NOMO-1 treated with DMSO at 0.1 percent for 48 hours (cell line): ENCODE measurements around the gene CCDC127.
"Not testable (repeated sequence)": the region's sequence is repeated elsewhere in the genome, so short reads cannot be mapped to it uniquely, and the experiment has no call there.

Experiments
- DNase-seq: peaks from one replicate; lab custom pipeline; 2025; ENCODE audit not compliant: unreplicated experiment; lab: John Stamatoyannopoulos, UW

Gene CCDC127

DNA sequence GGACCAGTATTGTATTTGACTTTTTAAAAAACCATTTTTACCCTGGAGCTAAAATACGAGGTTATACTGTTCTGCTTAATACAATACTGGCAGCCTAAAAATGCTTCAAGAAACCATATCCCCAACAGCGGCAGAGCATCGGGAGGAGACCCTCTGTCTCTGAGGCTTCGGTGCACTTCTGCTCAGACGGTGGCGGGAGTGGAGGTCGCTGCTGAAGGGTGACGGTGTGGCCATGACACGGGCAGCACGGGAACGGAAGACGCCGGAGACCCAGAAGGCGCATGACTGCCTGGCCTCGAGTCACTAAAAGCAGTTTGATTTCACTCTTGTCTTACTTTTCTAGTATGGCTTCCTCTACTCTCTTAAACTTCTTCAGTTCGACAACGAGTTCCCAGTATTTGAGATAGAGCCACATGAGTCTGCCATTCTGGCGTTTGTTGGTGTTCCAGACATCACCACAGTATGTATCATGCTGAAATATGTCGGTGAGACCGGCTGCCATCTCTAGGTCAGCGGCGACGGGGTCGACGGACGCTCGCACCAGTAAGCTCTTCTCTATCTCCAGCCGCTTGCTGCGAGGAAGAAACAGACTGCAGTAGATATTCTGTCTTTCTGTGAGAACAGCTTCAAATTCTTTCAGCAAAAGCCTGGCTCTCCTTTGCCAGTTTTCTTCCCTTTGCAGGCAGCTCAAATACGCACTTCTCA is 12.8 kb downstream of the CCDC127 start:
- no peak for DNase-seq

DNA sequence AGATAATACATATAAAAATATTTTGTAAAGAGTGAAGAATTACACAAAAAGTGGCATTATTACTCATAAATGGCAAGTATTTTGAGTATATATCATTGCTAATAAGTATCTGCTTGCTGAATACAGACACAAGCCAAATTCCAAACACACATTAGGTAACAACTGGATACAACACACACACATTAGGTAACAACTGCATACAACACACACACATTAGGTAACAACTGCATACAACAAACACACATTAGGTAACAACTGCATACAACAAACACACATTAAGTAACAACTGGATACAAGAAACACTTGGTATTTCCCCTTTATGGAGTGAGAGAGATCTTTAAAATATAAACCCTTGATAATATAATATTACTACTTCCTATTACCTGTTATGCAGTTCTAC is 13.5 kb downstream of the CCDC127 start:
- DNase-seq, result no peak

DNA sequence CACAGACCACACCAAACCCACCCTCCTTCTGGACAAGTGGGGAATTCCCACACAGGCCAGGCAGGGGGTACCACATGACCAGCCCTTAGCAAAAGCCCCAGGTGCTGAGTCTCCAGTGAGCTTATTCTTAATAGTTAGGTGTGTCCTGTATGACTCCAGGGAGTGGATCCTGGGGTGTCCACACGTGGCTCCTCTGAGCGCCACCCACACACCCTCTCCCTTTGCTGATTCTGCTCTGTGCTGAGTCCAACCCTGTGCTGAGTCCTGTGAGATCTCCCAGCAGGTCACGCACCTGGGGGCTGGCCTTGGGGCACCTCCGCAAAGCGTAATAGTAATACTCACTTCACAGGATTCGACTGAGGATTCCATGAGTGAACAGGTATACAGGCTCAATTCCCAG is 14.0 kb downstream of the CCDC127 start:
- no peak for DNase-seq

DNA sequence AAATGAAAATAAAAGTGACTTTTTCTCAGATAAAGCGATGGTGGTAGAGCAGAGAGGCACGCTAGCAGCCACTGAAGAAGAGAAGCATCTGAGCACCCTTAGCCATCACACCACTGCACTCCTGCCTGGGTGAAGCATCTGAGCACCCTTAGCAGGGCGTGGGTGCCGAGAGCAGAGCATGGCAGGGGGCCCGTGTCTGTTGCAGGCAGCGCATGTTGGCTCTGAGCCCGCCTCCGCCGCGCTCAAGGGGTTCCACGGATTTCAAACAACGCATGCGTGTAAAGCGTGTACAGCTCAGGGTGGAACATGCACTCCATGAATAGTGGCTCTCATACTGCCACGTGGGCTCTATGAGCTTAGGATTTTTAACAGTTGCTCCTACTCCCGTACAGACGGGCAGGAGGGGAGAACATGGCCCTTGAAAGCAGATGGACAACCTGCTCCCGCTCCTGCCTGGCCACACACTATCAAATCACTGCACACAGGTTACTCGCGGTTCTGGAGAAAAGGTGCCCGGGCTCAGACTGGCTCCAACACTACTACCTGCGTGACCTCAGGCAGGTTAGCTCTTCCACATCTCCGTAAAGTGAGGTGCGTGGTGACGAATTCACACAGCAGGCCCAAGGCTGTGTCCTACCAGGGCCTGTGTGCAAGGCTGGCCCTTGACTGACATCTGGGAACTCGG is 14.6 kb downstream of the CCDC127 start:
- no peak for DNase-seq

DNA sequence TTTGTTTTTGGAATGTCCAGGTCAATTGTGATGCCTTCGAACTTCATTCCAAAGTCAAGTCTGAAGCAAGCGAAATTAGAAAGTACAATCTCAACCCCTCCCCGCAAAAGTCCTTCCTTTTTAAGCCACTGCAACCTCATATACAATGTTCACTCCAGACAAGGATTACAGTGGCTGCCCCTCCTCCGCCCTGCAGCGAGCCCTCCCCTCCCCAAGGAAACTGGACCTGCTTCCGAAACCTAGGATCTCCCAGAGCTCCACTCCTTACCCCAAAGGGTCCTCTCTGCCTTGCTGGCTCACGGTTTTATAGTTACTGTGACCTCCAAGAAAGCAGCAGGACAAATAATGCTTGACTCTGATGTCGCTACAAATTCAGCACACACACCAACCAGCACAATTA is 16.3 kb downstream of the CCDC127 start:
- DNase-seq, result no peak

DNA sequence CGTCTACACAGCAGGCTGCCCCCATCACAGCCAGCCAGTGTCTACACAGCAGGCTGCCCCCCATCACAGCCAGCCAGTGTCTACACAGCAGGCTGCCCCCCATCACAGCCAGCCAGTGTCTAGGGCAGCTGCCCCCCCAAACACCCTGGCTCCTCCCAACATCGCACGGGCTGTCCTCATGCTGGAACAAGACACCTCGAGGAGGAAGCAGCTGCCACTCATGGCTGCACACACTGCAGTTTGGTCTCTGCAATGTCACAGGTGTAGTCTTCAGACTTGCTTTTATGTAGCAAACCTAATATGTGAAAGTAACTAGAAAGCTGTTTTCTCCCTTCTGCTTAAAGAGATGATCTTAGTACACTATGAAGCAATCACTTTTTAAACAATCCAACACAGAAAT is 17.0 kb downstream of the CCDC127 start:
- no peak for DNase-seq

DNA sequence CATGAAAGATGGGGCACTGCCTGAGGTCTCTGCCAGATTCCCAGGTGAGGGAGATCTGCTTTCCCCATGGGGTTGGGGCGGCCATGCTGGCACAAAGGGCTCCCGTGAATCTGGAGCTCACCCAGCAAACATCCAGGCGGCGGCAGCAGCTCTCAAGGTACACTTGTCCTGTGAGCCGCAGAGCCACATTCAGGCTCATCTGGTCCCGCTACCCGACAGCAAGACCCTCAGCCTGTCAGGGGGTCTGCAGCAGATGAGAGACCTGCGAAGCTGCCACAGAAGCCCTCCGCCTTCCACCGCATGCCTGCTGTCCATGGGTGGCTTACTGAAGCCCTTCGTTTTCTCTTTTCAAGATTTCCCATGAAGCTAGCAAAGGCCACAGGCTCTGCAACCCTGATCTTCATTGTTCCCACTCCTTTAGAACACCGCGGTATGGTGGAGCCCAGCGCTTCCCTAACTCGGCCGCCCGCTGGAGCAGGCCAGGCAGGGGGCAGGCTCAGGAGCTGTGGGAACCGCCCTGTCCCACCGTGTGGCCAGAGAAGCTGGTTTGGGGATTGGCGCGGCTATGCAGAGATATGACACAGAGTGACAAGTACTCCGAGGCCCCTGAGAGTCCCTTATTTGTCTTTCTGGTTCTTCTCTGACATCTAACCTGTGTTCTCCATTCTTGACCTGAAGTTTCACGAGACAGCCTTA is 17.9 kb downstream of the CCDC127 start:
- DNase-seq, result no peak

DNA sequence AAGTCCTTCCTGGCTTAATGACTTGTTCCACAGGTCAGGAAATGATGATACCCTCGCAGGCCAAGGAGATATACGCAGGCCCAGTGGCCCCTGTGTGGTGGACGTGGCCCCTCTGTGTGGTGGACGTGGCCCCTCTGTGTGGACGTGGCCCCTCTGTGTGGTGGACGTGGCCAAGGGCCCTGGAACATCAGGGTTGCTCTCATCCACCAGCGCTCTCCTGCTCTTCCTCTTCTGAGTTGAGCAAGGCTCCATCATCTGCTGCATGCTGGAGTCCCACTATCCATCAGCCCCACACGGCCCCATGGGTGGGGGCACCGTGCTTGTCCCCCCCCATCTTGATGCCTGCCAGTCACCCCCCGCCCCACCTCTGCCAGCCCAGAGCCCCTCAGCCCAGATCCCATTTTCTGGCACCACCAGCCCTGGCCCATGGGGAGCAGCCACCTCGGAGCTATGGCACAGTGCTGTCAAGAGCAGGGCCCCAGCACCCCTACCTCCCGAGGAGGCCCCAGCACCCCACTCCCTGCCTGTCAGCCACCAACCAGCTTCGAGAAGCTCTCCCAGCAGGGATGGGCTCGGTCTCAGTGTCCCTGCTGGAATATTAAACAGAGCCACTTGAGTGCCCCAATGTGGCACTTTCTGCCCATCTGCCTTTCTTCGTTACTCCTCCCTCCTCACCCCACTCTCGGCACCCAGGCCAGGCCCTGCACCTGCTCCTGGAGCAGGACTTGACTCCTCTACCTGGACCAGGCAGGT is 18.6 kb downstream of the CCDC127 start:
- DNase-seq, result no peak

DNA sequence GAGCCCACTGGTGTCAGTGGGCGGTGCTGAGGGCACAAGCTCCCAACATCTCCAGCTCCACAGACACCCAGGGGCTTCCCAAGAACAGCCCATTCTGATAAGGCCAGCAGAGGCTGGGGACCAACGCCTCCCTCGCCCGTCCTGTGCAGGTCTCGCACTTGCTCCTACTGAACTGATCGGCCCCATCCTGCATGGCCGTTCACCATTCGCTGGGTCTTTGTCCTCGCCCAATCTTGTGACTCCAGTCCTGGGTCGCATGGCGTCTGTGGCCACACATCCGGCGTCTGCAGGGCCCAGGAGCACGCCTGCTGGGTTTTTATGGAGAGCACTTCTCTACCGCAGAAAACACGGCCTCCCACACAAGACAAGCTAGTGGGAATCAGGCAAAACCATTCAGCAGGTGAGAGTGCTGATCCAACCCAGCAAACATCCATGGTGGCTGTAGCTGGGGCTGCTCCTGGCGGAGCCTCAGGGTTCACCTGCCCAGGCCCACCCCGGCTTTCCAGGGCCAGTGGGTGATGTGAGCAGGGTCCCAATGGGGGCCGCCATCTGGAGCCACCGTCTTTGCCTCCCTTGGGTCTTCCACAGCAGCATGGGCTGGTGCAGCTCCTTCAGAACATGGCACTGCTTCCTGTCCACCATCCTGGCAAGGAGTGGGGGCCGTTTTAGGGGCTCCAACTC is 19.3 kb downstream of the CCDC127 start:
- no peak for DNase-seq

DNA sequence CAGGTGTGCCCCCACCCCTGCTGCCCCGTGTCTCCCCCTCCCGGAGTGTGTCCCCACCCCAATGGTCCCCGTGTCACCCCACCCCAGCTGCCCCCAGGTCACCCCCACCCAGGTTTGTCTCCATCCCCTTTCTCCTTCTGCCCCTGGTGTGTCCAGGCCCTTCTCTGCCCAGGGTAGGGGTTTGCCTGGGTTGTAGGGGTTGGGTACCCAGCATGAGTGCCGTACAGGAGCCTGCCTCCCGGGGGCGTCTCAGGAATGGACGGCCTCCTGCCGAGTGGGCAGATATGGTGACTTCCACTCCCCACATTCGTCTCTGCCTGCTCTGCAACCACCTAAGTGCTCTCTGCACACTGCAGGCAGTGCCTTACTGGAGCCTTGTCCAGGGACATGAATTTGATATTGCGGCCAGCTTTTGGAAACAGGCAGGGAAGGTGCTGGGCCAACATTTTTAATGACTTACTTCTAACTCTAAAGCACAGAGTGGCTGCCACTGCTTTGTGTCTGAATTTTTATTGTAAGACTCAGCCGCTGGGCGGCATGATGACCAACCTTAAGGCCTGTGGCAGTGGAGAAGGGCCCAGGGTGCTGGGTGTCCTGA is 20.0 kb downstream of the CCDC127 start:
- DNase-seq, result no peak

DNA sequence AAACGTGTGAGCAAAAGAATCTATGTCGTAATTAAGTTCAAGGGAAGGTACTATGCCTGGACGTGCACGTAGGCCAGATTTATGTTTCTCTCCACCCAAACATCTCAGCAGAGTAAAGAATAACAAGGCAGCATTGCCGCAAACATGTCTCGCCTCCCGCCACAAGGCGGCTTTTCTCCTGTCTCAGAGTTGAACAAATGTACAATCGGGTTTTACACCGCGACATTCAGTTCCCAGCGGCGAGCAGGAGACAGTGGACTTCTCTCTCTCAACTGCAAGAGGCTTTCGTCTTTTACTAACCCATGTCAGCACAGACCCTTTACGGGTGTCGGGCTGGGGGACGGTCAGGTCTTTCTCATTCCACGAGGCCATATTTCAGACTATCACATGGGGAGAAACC is 20.9 kb downstream of the CCDC127 start:
- DNase-seq, result not testable (repeated sequence)

DNA sequence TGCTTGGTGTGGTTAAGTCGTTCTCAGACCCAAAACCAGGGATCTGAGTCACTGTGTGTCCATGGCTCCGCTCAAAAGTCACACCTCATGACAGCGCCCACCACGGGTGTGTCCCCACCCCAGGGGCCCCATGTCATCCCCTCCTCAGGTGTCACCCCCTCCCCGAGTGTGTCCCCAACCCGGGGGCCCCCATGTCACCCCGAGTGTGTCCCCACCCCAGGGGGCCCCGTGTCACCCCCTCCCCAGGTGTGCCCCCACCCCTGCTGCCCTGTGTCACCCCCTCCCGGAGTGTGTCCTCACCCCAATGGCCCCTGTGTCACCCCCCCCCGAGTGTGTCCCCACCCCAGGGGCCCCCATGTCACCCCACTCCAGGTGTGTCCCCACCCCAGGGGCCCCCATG is 21.6 kb downstream of the CCDC127 start:
- no peak for DNase-seq

DNA sequence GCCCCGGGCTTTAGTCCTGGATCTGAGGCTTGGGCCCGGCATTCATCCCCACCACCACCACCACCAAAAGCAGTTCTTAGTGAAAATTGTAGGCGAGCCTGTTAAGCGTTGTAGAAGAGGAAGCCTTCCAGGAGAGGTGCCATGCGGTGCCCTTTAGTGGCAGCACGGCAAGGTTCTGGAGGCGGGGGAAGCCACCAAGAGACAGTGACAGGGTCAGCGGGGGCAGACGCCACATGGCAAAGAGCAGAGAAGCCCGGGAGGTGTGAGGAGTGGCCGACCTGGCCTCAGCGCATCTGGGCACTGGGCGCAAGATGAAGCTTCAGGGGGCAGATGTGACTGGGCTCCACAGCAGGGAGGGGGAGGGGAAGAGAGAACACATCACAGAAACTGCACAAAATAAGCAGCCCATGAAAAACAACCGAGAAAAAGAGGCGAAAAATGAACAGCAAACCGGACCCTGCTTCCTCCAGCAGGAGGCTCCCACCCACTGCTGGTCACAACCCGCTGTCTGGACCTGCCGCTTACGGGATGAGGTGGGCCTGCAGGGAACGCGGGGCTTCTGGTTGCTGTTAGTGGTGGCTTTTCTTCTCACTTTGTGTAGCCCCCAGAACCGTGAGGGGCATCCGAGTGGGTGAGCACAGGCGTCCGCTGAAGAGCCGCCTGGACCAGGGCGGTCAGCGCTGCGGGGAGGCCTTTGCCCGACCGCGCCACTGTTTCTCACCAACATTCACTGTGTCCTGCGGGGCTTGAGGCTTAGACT is 22.4 kb downstream of the CCDC127 start:
- no peak for DNase-seq

DNA sequence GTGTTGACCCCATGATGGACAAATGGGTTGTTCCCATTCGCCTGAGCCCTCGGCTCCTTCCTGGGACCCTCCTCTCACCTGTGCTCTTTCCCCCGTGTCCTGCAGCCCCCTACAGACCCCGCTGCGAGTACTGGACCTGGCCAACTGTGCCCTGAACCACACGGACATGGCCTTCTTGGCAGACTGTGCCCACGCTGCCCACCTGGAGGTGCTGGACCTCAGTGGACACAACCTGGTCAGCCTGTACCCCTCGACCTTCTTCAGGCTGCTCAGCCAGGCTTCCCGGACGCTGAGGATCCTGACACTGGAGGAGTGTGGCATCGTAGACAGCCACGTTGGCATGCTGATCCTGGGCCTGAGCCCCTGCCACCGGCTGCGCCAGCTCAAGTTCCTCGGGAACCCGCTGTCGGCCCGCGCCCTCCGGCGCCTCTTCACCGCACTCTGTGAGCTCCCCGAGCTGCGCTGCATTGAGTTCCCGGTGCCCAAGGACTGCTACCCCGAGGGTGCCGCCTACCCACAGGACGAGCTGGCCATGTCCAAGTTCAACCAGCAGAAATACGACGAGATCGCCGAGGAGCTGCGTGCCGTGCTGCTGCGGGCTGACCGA is 23.2 kb downstream of the CCDC127 start:
- no peak for DNase-seq

DNA sequence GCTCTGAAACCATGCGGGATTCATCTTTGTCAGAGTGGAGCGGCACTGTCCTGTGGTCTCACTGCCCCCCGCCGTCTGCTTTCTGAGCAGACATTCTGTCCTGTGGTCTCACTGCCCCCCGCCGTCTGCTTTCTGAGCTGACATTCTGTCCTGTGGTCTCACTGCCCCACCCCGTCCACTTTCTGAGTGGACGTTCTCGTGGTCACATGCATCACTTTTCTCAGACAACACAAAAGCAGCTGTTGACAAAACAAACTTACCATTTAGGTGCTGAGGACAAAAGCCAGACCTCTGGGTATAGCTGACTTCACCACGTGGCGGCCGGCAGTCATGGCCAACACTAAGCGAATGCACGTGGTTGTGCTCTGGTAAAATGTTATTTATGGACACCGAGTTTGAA is 23.9 kb downstream of the CCDC127 start:
- DNase-seq, result no peak

DNA sequence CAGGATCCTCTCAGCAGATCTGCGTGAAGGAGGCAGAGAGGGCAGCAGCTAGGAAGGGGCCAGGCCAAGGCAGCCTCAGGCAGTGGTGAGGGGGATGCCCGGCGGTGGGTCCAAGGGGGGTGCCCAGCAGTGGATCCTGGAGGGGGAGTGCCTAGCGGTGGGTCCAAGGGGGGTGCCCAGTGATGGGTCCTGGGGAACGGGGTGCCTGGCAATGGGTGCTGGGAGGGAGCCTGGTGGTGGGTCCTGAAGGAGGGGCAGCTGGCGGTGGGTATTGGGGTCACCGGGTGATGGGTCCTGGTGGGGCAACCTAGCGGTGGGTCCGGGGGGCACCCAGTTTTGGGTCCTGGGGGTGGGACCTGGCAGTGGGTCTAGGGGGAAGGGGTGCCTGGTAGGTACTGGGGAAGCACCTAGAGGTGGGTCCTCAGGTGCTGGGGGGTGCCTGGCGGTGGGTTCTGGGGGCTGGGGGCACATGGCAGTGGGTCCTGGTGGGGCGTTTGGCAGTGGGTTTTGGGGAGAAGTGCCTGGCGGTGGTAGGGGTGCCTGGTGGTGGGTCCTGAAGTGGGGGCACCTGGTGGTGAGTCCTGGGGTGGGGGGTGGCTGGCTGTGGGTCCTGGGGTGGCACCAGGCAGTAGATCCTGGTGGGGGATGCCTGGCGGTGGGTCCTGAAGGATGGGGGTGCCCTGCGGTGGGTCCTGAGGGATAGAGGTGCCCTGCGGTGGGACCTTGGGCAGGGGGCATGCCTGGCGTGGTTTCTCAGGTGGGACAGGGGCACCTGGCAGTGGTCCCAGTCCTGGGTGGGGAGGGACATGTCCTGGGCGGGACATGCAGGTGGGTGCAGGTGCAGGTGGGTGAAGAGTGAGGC is 24.8 kb downstream of the CCDC127 start:
- no peak for DNase-seq

DNA sequence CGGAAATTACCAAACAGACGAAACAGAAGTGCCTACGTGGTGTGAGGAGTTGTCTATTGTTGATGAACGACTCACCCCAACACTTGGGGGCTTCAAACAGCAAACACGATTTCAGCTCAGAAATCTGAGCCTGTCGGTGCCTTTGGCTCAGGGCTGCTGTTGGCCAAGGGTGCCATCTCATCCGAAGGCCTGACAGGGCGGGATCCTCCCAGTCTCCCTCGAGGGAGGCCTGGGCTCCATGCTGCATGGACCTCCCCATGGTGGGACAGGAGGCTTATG is 25.3 kb downstream of the CCDC127 start:
- no peak for DNase-seq

DNA sequence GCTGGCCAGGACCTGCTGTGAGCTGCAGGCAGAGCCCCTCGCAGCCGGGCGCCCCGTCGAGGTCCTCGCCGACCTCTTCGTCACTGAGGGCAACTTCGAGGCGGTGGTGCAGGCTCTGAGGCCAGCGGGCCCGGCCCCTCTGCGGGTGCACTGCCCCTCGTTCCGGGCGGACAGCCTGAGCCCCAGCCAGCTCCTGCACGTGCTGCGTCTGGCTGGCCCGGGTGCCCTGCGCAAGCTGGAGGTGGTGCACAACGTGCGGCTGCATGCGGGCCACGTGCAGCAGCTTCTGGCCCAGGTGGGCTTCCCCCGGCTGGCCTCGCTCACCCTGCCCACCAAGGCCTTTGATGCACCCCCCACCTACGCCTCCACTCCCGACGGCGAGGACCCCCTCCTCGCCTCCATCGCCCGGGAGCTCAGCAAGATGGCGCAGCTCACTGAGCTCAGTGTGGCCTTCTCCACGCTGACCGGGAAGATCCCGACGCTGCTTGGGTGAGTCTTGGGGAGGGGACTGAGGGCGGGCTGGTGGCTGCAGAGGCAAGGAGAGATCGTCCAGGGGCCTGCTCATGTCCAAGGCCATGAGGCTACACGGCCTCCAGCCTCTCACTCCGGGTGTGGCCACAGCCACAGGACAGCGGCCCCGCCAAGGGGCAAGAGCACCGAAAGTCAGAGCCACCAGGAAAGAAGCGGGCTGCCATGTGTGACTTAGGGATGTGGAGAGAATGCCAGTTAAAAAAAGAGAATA is 25.8 kb downstream of the CCDC127 start:
- DNase-seq, result no peak
